ENCODE measurements around the gene MEI1. TPM values are rescaled to one million over a fixed set of nuclear protein-coding genes. Genes with fewer than 3 reads are reported as not detected.

Gene MEI1
- total RNA-seq, 4 donors from 2014 or later, result 0.29 TPM; not detected in 3

GRCh38 chr22:41844036-41844435 is 144.7 kb downstream of the MEI1 start:
- in situ Hi-C loops (cut with MboI; ENCODE audit: low sequenced_read_pairs in 4 of 4), result no loop called here
- intact Hi-C loops (cut with DNase I; ENCODE audit: low total_unique reads), result no loop called here
- H3K4me3 ChIP-seq, result no peak overlapping the region
- H3K4me1 ChIP-seq, result peaks cover 28 to 47% of the 10 kb centered on the region in 2 donors
- H3K27ac ChIP-seq, result no peak overlapping the region
- no peak for ATAC-seq
- no peak for TF ChIP-seq POLR2A (IDR thresholded peaks at IDR 0.05)
- no peak for DNase-seq
- H3K27me3 ChIP-seq, result no peaks in the 10 kb centered on the region
- H3K36me3 ChIP-seq, result no peaks in the 10 kb centered on the region
- H3K9me3 ChIP-seq, result no peaks in the 10 kb centered on the region

DNA sequence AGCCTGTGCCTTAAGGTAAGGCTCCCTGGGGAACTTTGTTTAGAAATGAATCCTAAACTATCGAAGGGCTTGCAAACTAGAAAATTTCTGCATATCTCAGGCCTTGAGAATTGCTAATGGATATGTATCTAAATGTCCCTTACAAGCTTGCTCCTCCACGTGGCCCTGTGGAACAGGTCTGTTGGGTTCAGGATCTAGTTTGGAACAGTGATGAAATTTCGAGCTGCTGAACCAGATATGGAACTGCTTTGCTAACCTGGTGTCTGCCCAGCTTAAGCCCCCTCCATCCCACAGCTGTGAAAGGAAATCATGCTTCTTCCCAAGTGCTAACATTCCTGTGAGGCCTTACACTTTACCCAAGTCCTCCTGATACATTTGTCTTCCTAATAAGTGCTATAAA is 145.2 kb downstream of the MEI1 start:
- intact Hi-C loops (cut with DNase I; ENCODE audit: low total_unique reads) (no loop called here), in situ Hi-C loops (cut with MboI; ENCODE audit: low sequenced_read_pairs in 4 of 4) (no loop called here)
- H3K9me3 ChIP-seq, result no peaks in the 10 kb centered on the region
- H3K4me3 ChIP-seq, result no peak overlapping the region
- TF ChIP-seq CTCF (IDR thresholded peaks at IDR 0.05 in 4 of 5, conservative IDR thresholded peaks at IDR 0.05 in 1 of 5), result no peak
- TF ChIP-seq POLR2A (IDR thresholded peaks at IDR 0.05), result no peak
- DNase-seq (no peak), ATAC-seq (no peak)
- H3K27ac ChIP-seq, result no peak overlapping the region
- H3K27me3 ChIP-seq, result no peaks in the 10 kb centered on the region
- H3K36me3 ChIP-seq, result no peaks in the 10 kb centered on the region
- peaks cover 26 to 47% of the 10 kb centered on the region in 2 donors for H3K4me1 ChIP-seq

GRCh38 chr22:41845380-41846267 is 146.3 kb downstream of the MEI1 start:
- intact Hi-C loops (cut with DNase I; ENCODE audit: low total_unique reads), result no loop called here
- no peak overlapping the region for H3K27ac ChIP-seq
- TF ChIP-seq POLR2A (IDR thresholded peaks at IDR 0.05), result no peak
- no peak for TF ChIP-seq CTCF (IDR thresholded peaks at IDR 0.05 in 4 of 5, conservative IDR thresholded peaks at IDR 0.05 in 1 of 5)
- in situ Hi-C loops (cut with MboI; ENCODE audit: low sequenced_read_pairs in 4 of 4), result no loop called here
- no peaks in the 10 kb centered on the region for H3K27me3 ChIP-seq
- no peak for DNase-seq
- H3K9me3 ChIP-seq, result no peaks in the 10 kb centered on the region
- H3K4me1 ChIP-seq, result peaks cover 26 to 41% of the 10 kb centered on the region in 2 donors
- H3K4me3 ChIP-seq, result no peak overlapping the region
- ATAC-seq, result no peak
- H3K36me3 ChIP-seq, result no peaks in the 10 kb centered on the region

DNA sequence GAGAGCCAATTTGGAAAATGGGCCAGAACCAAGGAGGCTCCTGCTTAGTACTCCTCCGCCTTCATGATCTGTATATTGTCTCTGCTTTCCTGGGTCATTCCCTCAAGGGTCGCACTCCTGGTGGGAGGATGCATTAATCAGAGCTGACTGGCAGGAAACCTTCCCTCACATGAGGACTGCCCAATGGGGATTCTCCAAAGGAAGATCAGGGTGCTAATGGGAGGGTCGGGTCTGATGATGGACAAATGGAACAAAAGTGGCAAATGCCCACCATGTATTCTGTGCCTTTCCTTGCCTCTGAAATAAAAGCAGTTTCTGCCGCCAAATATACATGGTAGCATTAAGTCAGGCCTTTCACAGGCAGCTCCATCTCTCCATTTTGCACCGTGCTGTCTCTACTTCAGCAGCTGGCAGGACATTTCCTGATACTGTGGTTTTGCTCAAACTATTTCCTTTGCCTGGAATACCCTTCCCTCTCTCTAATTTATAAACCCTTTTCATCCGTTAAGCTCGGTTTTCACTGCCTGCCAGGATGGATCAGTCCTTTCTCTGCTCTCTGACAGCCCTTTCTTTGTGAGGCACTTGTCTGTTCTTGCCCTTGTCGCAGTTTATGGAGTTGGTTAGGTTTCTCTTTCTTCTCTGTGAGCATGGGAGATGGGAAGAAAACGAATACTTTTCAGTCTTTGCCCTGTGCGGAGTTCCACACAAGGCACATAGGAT is 147.1 kb downstream of the MEI1 start:
- intact Hi-C loops (cut with DNase I; ENCODE audit: low total_unique reads) (no loop called here), in situ Hi-C loops (cut with MboI; ENCODE audit: low sequenced_read_pairs in 4 of 4) (no loop called here)
- TF ChIP-seq CTCF (IDR thresholded peaks at IDR 0.05 in 4 of 5, conservative IDR thresholded peaks at IDR 0.05 in 1 of 5), result no peak
- TF ChIP-seq POLR2A (IDR thresholded peaks at IDR 0.05), result no peak
- Histone ChIP-seq H3K4me1 (peaks cover 22 to 33% of the 10 kb centered on the region in 2 donors), H3K27me3 (no peaks in the 10 kb centered on the region), H3K36me3 (no peaks in the 10 kb centered on the region), H3K4me3 (no peak overlapping the region), H3K9me3 (no peaks in the 10 kb centered on the region), H3K27ac (no peak overlapping the region)
- no peak for ATAC-seq
- DNase-seq, result no peak

DNA sequence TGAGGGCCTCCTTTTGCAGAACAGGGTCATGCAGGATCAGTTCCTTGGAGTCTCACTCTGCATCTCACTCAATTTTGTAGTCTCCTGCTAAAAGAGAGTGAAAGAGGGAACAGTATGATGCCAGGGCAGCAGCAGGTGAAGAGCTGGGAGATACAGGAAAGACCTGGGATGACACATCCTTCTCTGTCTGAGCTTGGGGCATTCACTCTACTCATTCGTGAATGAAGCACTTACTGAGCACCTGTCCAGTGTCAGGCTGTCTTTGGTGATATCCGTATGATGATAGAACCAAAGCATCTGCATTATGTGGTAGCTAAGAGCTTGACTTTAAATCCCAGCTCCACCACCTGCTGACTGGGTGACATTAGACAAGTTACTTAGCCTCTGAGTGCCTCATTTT is 148.0 kb downstream of the MEI1 start:
- H3K9me3 ChIP-seq, result no peaks in the 10 kb centered on the region

More for the DNA sequence above, 148.0 kb downstream of the MEI1 start:
- intact Hi-C loops (cut with DNase I; ENCODE audit: low total_unique reads) (no loop called here), in situ Hi-C loops (cut with MboI; ENCODE audit: low sequenced_read_pairs in 4 of 4) (no loop called here)
- ATAC-seq, result no peak
- Histone ChIP-seq H3K27me3 (no peaks in the 10 kb centered on the region), H3K4me3 (no peak overlapping the region), H3K36me3 (no peaks in the 10 kb centered on the region), H3K27ac (no peak overlapping the region), H3K4me1 (peaks cover 22 to 28% of the 10 kb centered on the region in 2 donors)
- DNase-seq, result no peak
- TF ChIP-seq CTCF (IDR thresholded peaks at IDR 0.05 in 4 of 5, conservative IDR thresholded peaks at IDR 0.05 in 1 of 5) (no peak), POLR2A (IDR thresholded peaks at IDR 0.05) (no peak)

Data from gastrocnemius medialis (tissue), 4 donors.